Non-pigmented ciliary epithelial cell (primary cell): ENCODE data around the gene DMRTA2.
"Not testable (repeated sequence)": the region's sequence is repeated elsewhere in the genome, so short reads cannot be mapped to it uniquely, and the experiment has no call there.

Source experiments
- DNase-seq: peaks from one replicate; pipeline ENCODE4 v3.0.0-alpha.2; 2010; ENCODE audit warnings: low read depth

DMRTA2 gene

DNA sequence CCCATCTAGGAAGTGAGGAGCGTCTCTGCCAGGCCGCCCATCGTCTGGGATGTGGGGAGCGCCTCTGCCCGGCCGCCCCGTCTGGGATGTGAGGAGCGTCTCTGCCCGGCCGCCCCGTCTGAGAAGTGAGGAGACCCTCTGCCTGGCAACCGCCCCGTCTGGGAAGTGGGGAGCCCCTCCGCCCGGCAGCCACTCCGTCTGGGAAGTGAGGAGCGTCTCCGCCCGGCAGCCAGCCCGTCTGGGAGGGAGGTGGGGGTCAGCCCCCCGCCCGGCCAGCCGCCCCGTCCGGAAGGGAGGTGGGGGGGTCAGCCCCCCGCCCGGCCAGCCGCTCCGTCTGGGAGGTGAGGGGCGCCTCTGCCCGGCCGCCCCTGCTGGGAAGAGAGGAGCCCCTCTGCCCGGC, 41.7 kb downstream of the DMRTA2 start:
- DNase-seq = not testable (repeated sequence)

DNA sequence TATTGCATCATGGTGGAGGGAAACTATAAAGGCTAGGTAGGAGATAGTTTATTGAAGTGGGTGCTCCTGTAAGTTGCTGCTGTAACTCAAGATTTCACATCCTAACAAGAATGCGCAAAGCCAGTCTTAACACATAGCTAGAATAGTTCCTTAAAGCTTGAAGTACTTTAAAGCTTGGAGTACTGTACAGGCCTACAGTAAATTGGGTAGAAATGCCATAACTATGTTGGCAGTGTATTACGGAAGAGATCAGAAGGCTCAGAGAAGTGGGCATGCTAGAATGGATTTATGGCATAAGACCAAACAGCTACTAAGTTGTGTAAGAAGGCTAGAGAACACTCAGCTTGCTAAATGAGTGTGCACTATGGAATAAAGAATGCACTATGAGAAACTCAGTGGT, 44.5 kb downstream of the DMRTA2 start:
- DNase-seq = no peak

DNA sequence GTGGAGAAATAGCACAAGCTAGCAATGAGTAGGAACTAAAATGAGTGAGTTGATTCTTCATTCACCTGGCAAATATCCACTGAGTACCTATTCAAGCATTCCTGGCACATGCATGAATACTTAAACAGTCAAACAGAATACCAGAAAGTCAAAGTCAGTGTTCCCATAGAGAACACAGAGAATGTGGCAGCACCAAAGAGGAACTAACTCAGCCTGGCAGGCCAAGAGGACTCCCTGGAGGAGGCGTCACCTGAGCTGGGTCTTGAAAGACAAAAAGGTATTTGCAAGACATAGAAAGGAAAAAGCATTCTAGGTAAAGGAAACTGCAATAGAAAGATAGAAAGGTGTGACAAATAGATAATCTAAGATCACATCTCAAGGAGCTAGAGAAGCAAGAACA, 49.7 kb downstream of the DMRTA2 start:
- DNase-seq = no peak

DNA sequence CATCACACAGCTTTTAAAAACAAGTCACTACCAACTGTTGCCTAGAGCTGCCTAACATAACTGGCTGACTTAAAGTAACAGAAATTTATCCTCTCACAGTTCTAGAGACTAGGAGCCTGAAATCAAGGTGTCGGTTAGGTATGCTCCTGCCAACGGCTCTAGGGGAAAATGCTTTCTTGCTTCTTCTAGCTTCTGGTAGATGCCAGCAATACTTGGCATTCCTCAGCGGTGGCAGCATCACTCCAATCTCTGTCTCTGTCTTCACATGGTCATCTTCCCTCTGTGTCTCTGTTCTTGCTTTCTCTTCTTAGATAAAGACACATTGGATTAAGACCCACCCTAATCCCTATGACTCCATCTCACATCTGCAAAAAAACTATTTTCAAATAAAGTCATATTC, 51.5 kb downstream of the DMRTA2 start:
- no peak for DNase-seq

DNA sequence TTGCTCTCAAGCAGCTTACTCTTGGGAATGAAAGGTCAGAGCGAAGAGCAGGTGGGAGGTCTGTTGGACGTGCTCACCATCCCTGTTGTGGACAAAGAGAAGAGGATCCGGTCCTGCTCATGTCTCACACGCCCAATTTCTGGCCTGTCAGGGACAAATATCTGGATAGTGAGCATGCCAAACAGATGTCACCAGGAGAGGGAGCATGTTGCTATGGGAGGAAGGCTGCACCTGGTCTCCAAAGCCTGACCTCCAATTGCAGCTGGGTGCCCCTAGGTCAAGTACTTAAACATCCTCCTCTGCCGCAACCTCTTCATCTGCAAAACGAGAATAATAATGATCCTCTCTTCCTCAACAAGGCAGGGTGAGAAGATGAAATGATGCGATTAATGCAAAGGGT, 53.4 kb downstream of the DMRTA2 start:
- DNase-seq = no peak

DNA sequence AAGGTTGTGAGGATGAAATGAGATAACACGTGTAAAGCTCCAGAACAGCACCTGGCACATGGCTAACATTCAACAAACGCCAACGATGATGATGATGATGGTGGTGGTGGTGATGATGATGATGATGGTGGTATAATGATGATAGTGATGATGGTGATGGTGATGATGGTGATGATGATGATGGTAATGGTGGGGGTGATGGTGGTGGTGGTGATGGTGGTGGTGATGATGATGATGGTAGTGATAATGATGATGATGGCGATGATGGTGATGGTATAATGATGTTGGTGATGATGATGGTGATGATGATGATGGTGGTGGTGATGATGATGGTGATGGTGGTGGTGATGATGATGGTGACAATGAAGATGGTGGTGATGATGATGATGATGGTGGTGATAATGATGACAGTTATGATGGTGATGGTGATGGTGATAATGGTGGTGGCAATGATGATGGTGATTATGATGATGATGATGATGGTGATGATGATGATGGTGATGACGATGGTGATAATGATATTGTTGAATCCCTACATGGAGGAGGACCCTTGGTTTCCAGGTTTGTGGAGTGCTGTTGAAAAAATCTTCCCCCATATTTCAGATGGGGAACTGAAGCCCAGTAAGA, 54.1 kb downstream of the DMRTA2 start:
- DNase-seq = no peak

DNA sequence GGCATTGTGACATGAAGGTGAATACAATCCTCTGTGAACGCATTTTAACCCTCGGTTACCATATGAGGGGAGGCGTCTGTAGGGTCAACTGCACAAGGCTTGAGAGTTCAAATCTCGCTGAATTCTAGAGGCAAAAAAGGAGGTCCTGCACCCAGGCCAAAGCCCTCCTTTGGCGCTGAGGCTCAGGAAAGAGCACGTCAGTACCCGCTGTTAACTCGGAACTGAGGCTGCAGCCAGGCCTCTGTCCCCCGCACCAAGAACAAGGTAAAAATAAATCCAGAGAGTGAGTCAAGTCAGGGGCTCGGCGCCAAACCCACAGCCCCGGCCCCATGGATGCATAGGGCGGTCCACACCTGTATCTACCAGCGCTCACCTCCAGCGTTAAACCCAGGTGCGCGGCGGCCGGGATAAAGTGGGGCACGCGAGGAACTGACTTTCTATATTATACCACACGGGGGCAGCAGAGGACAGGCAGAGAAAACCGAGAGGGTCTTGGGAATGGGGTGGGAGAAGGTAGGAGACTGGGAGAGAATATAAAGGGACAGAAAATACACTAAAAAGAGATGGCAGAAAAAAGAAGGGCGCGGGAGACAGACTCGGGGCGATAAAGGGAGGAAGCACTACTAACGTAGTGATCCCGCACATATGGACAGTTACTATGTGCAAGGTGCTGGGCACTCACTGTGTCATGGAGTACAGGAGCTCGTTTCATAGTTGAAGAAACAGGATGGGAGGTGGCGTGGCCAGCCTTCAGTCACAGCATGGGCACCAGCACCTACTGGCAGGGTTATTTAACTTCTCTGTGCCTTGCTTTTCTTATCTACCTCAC, 54.9 kb downstream of the DMRTA2 start:
- DNase-seq = no peak
